ENCODE results near the gene DMXL1.

GRCh38 chr5:119120893-119121292, 50.0 kb downstream of the DMXL1 start:
- TF ChIP-seq CTCF (IDR thresholded peaks at IDR 0.05; ENCODE audit: low read depth, low read length) (no peak), POLR2A (IDR thresholded peaks at IDR 0.05; ENCODE audit: extremely low read depth, insufficient read length) (no peak)
- TF ChIP-seq, protein P1, sequence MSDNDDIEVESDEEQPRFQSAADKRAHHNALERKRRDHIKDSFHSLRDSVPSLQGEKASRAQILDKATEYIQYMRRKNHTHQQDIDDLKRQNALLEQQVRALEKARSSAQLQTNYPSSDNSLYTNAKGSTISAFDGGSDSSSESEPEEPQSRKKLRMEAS (IDR thresholded peaks at IDR 0.05; ENCODE audit: low read depth, low read length), result no peak

Measured in NB4 (cell line).